Esophagus muscularis mucosa (tissue), 4 donors: ENCODE results near the gene KLK13. TPM values are rescaled to one million over a fixed set of nuclear protein-coding genes. Genes with fewer than 3 reads are reported as not detected.

Experiments
- DNase-seq: peaks from one replicate; pipeline ENCODE4 v3.0.0-alpha.2; 2017; ENCODE audit errors: extremely low spot score
- H3K27ac ChIP-seq, 4 donors: fragments of 200-600 bp; sonication (generic); replicated peaks in 1 of 4; 1 replicate in 3 of 4; 2 replicates in 1 of 4; pipeline ENCODE4 v1.5.1; 2016 to 2019; ENCODE audit warnings: mild to moderate bottlenecking in 1 of 4
- H3K27me3 ChIP-seq, 4 donors: fragments of 200-600 bp; sonication (generic); one replicate each; pipeline versions ENCODE4 v1.5.1 to v1.6.0; 2016 to 2019
- H3K36me3 ChIP-seq, 4 donors: fragments of 200-600 bp; sonication (generic); one replicate each; pipeline ENCODE4 v1.5.1; 2016 to 2019
- H3K4me1 ChIP-seq, 4 donors: fragments of 200-600 bp; sonication (generic); one replicate each; pipeline ENCODE4 v1.5.1; 2016 to 2019
- H3K4me3 ChIP-seq, 4 donors: fragments of 200-600 bp; sonication (generic); 1 replicate in 2 of 4; 2 replicates in 2 of 4; pipeline ENCODE4 v1.5.1; 2016 to 2019; ENCODE audit warnings: mild to moderate bottlenecking in 4 of 4, moderate library complexity in 1 of 4
- H3K9me3 ChIP-seq, 4 donors: fragments of 200-600 bp; sonication (generic); 1 replicate in 3 of 4; 2 replicates in 1 of 4; pipeline ENCODE4 v1.5.1; 2016 to 2019
- EP300 ChIP-seq: sonication (generic); formaldehyde crosslinking; IDR thresholded peaks from one replicate; pipeline ENCODE4 v1.6.1; 2017; ENCODE audit warnings: antibody characterized with exemption
- POLR2A ChIP-seq: fragments of 450-650 bp; IDR thresholded peaks from one replicate; pipeline ENCODE4 v1.6.1; 2017; ENCODE audit warnings: antibody characterized with exemption, moderate library complexity, mild to moderate bottlenecking, low read depth
- POLR2AphosphoS5 ChIP-seq, 2 donors: sonication (generic); formaldehyde crosslinking; IDR thresholded peaks; one replicate each; pipeline ENCODE4 v1.6.1; 2017; ENCODE audit warnings: antibody characterized with exemption in 2 of 2
- WGBS: methylation state at CpG from one replicate; pipeline ENCODE4 v1.1.5; 2018; 5-methylcytosine and 5-hydroxymethylcytosine counted together
- intact Hi-C: fragments of 100-400 bp; cut with DNase I; formaldehyde crosslinking; loops from one replicate; pipeline ENCODE4 v1.15.1; 2023
- total RNA-seq, 4 donors: library from RNA; depleted of rRNA; stranded (reverse); fragments of >200 nt; gene quantifications; one replicate each; pipeline versions ENCODE4 v1.1.0 to v1.2.1, GENCODE V29; 2016
- TF ChIP-seq, protein P1 (sequence below), 3 experiments: fragments of 200-600 bp in 2 of 3; fragments of 450-650 bp in 1 of 3; sonication (generic) in 2 of 3; IDR thresholded peaks; one replicate each; pipeline ENCODE4 v1.5.1; 2017 to 2019; ENCODE audit warnings: antibody characterized with exemption in 3 of 3, mild to moderate bottlenecking in 2 of 3, moderate library complexity in 1 of 3

The KLK13 gene
- total RNA-seq, 4 donors from 2014 or later = not detected

GRCh38 chr19:51083181-51083580, 18.3 kb upstream of the KLK13 start:
- intact Hi-C loops = no loop called here
- Histone ChIP-seq H3K27ac (no peak overlapping the region), H3K36me3 (no peaks in the 10 kb centered on the region), H3K4me3 (no peak overlapping the region), H3K4me1 (no peaks in the 10 kb centered on the region), H3K27me3 (peaks cover 0 to 58% (median 0%) of the 10 kb centered on the region in 4 donors), H3K9me3 (no peaks in the 10 kb centered on the region)
- no peak for DNase-seq
- TF ChIP-seq POLR2AphosphoS5 (IDR thresholded peaks at IDR 0.05) (no peak), POLR2A (no peak), EP300 (no peak)
- TF ChIP-seq, protein P1, sequence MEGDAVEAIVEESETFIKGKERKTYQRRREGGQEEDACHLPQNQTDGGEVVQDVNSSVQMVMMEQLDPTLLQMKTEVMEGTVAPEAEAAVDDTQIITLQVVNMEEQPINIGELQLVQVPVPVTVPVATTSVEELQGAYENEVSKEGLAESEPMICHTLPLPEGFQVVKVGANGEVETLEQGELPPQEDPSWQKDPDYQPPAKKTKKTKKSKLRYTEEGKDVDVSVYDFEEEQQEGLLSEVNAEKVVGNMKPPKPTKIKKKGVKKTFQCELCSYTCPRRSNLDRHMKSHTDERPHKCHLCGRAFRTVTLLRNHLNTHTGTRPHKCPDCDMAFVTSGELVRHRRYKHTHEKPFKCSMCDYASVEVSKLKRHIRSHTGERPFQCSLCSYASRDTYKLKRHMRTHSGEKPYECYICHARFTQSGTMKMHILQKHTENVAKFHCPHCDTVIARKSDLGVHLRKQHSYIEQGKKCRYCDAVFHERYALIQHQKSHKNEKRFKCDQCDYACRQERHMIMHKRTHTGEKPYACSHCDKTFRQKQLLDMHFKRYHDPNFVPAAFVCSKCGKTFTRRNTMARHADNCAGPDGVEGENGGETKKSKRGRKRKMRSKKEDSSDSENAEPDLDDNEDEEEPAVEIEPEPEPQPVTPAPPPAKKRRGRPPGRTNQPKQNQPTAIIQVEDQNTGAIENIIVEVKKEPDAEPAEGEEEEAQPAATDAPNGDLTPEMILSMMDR (IDR thresholded peaks at IDR 0.05) = no peak
- WGBS = 38% methylated on average over 4 of the region's 4 CpGs

DNA sequence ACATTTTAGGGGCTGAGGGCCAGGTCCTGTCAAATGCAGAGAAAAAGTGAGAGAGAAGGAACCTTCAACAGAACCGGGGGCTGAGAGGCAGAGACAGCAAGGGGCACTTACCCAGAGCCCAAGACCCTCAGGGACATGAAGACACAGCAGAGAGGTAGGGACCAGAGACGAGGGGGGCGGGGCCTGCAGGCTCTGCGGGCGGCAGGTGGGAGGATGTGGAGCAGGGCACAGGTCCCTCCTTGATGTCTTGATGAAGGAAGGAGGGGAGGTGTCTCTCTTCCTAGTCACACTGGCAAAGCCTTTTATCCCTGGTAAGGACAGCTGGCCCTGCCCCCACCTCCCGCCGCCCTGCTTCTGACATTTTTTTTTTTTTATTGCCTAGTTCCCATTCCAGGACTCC, 17.7 kb upstream of the KLK13 start, which contains the start of gene KLK14:
KLK14 (minus strand) TSS at position 277 of the 400 bp plus-strand sequence; CDS start at position 4, 273 bp downstream.
- TF ChIP-seq POLR2AphosphoS5 (IDR thresholded peaks at IDR 0.05) = no peak
- TF ChIP-seq, protein P1 (IDR thresholded peaks at IDR 0.05) = no peak
- TF ChIP-seq POLR2A = no peak
- no peak for TF ChIP-seq EP300
- no peaks in the 10 kb centered on the region for H3K4me1 ChIP-seq
- no peak within 1 kb of the TSS for H3K27ac ChIP-seq
- no peak within 1 kb of the TSS for H3K4me3 ChIP-seq
- H3K36me3 ChIP-seq = no peaks in the 10 kb centered on the region
- intact Hi-C loops = no loop called here
- 39% methylated on average over 7 of the region's 7 CpGs for WGBS
- no peaks in the 10 kb centered on the region for H3K9me3 ChIP-seq
- peaks cover 0 to 58% (median 0%) of the 10 kb centered on the region in 4 donors for H3K27me3 ChIP-seq
- DNase-seq = no peak

DNA sequence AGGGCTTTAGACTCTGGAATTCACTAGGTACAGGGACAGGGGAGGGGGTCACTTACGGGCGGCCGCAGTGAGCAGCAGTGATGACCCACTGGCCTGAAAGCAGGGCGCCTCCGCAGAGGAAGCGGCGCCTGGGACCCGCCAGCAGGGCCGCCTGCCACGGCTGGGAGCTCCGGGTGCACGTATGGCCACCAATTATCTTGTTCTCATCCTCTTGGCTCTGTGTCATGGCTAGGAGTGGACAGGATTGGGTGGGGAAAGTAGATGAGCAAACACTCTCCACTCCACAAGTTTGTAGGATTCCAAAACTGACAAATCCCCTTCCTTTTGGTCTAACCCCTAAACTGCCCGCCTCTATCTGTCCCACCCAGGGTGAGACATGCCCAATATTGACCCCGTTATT, 16.6 kb upstream of the KLK13 start:
- TF ChIP-seq EP300 = no peak
- TF ChIP-seq POLR2AphosphoS5 (IDR thresholded peaks at IDR 0.05) = no peak
- TF ChIP-seq, protein P1 (IDR thresholded peaks at IDR 0.05) = no peak
- TF ChIP-seq POLR2A = no peak
- no peak overlapping the region for H3K4me3 ChIP-seq
- no peaks in the 10 kb centered on the region for H3K36me3 ChIP-seq
- intact Hi-C loops = no loop called here
- H3K27ac ChIP-seq = no peak overlapping the region
- H3K9me3 ChIP-seq = no peaks in the 10 kb centered on the region
- H3K27me3 ChIP-seq = peaks cover 0 to 60% (median 0%) of the 10 kb centered on the region in 4 donors
- no peaks in the 10 kb centered on the region for H3K4me1 ChIP-seq
- 88% methylated on average over 7 of the region's 14 CpGs for WGBS
- no peak for DNase-seq

- Histone ChIP-seq H3K27ac (no peak overlapping the region), H3K9me3 (peaks cover 0 to 2% (median 1%) of the 10 kb centered on the region in 4 donors), H3K4me1 (no peaks in the 10 kb centered on the region), H3K27me3 (peaks cover 0 to 77% (median 0%) of the 10 kb centered on the region in 4 donors), H3K4me3 (no peak overlapping the region), H3K36me3 (no peaks in the 10 kb centered on the region)
- TF ChIP-seq EP300 (no peak), POLR2AphosphoS5 (IDR thresholded peaks at IDR 0.05) (no peak), POLR2A (no peak)
- TF ChIP-seq, protein P1 (IDR thresholded peaks at IDR 0.05) = no peak
- no peak for DNase-seq
- 77% methylated on average over 19 of the region's 27 CpGs for whole genome bisulfite sequencing
- intact Hi-C loops = no loop called here
These were observed 14.7 kb upstream of the KLK13 start for GRCh38 chr19:51079481-51080110.

- H3K36me3 ChIP-seq = no peaks in the 10 kb centered on the region
- TF ChIP-seq, protein P1 (IDR thresholded peaks at IDR 0.05) = no peak
- TF ChIP-seq EP300 (no peak), POLR2A (no peak), POLR2AphosphoS5 (IDR thresholded peaks at IDR 0.05) (no peak)
- no peak for DNase-seq
- no peak overlapping the region for H3K27ac ChIP-seq
- WGBS = 97% methylated on average over 6 of the region's 6 CpGs
- peaks cover 0 to 73% (median 0%) of the 10 kb centered on the region in 4 donors for H3K27me3 ChIP-seq
- no peak overlapping the region for H3K4me3 ChIP-seq
- intact Hi-C loops = no loop called here
- H3K4me1 ChIP-seq = no peaks in the 10 kb centered on the region
- peaks cover 0 to 10% (median 9%) of the 10 kb centered on the region in 4 donors for H3K9me3 ChIP-seq
These were observed 13.8 kb upstream of the KLK13 start for GRCh38 chr19:51078731-51079130.
